Fibroblast of peridontal ligament (primary cell): ENCODE data around the gene AOC1.

Source experiments
- DNase-seq: peaks from one replicate; pipeline ENCODE4 v3.0.0-alpha.2; 2010; ENCODE audit errors: extremely low read depth

Gene AOC1

GRCh38 chr7:150858236-150859197 is 6.2 kb downstream of the AOC1 start:
- DNase-seq = no peak

- DNase-seq = no peak
Measured at GRCh38 chr7:150860291-150860977, 8.1 kb downstream of the AOC1 start.

GRCh38 chr7:150860978-150861295 is 8.6 kb downstream of the AOC1 start:
- no peak for DNase-seq

- no peak for DNase-seq
Measured at GRCh38 chr7:150862356-150862755, 10.0 kb downstream of the AOC1 start.

- no peak for DNase-seq
Measured at GRCh38 chr7:150863946-150864345, 11.6 kb downstream of the AOC1 start.

GRCh38 chr7:150866932-150867564 is 14.7 kb downstream of the AOC1 start:
- no peak for DNase-seq

- DNase-seq = no peak
Measured at GRCh38 chr7:150867605-150868004, 15.3 kb downstream of the AOC1 start.

- DNase-seq = no peak
Measured at GRCh38 chr7:150869467-150869866, 17.1 kb downstream of the AOC1 start.

- no peak for DNase-seq
Measured at GRCh38 chr7:150871601-150872000, 19.3 kb downstream of the AOC1 start.

- no peak for DNase-seq
Measured at GRCh38 chr7:150874401-150875198, 22.3 kb downstream of the AOC1 start.

- DNase-seq = no peak
Measured at GRCh38 chr7:150875791-150876190, 23.5 kb downstream of the AOC1 start.

GRCh38 chr7:150876817-150877526 is 24.7 kb downstream of the AOC1 start:
- peak; percentile 33 for DNase-seq

- no peak for DNase-seq
Measured at GRCh38 chr7:150877536-150877935, 25.2 kb downstream of the AOC1 start.

GRCh38 chr7:150879345-150879744 is 27.0 kb downstream of the AOC1 start:
- no peak for DNase-seq

- no peak for DNase-seq
Measured at GRCh38 chr7:150881189-150881588, 28.9 kb downstream of the AOC1 start.

- no peak for DNase-seq
Measured at GRCh38 chr7:150890853-150891584, 38.7 kb downstream of the AOC1 start.

GRCh38 chr7:150891740-150892139 is 39.4 kb downstream of the AOC1 start:
- DNase-seq = no peak

GRCh38 chr7:150895809-150896208 is 43.5 kb downstream of the AOC1 start:
- no peak for DNase-seq

GRCh38 chr7:150896562-150897209 is 44.4 kb downstream of the AOC1 start:
- DNase-seq = no peak
